Stimulated activated CD8-positive, alpha-beta memory T cell treated with anti-CD3 and anti-CD28 coated beads, Interleukin-4, amount 100 ng/mL, for 1 hour (primary cell): ENCODE results near the gene SLC6A12.

Experiments used
- DNase-seq, 2 donors: peaks; one replicate each; pipeline ENCODE4 v3.0.0-alpha.2; 2020; ENCODE audit warnings: low read depth in 2 of 2, low spot score in 1 of 2

The SLC6A12 gene

GRCh38 chr12:214003-214741 is at the start of gene SLC6A12:
Gene SLC6A12 (minus strand): TSS chr12:214157. CDS start chr12:209986, 4,171 bp downstream.
- no peak for DNase-seq

DNA sequence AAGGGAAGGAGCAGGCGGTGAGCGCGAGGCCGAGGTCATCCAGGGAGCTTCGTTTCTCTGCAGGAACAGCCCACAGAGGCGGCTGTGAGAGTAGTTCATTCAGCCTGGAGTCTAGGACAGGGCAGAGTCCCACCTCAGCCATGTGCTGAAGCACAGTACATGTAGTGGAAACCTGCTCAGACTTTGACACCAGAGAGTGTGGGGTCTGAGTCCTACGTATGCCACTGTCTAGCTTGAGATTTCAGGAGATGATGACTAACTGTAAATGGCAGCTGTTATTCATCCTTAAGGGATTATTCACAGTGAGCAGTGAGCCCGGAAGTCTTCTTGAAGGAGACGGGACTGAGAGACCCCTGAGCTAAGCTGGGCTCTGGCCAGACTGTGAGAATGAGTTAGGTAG is 49.6 kb upstream of the SLC6A12 start:
- DNase-seq = no peak

- no peak for DNase-seq
Observed at GRCh38 chr12:262817-263216, 48.9 kb upstream of the SLC6A12 start, which contains the start of gene SLC6A13. Gene SLC6A13 (minus strand): TSS chr12:262836. CDS start chr12:260052, 2,784 bp downstream.

- DNase-seq = no peak
Observed at GRCh38 chr12:262113-262512, 48.2 kb upstream of the SLC6A12 start.

DNA sequence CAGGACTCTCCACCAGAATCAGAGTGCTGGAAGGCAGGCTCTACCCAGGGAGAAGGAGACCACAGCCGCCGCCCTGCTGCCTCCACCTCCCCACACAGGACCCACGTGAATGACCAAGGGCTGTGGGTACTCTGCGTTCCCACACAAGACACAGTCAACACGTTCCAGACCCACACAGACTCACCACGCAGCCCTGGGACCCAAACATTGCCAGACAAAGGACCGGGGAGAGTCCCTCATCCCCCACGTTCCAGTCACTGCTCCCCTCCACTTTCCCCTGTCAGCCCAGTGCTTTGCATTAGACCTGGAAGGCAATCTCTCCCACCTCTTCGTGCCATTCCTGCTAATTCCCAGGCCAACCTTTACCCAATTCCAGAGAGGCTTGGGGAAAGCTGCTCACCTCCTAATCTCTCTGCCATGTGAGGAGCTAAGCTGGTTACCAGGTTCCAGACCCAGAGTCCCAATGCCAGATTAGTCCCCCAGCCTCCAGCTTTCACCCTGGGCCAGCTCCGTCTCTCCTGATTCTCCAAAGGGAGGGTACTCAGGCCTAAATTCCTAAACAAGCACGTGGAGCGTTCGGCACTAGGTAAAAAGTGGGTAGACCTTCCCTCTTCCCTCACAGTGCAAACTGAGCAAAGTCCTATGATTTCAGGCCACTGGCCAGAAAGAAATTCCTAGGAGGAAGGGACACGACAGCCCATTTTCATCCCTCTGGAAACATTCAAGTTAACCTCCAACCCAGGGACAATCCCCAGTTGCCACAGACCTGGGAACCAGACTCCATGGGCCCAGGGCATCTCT is 43.8 kb upstream of the SLC6A12 start:
- DNase-seq = no peak

DNA sequence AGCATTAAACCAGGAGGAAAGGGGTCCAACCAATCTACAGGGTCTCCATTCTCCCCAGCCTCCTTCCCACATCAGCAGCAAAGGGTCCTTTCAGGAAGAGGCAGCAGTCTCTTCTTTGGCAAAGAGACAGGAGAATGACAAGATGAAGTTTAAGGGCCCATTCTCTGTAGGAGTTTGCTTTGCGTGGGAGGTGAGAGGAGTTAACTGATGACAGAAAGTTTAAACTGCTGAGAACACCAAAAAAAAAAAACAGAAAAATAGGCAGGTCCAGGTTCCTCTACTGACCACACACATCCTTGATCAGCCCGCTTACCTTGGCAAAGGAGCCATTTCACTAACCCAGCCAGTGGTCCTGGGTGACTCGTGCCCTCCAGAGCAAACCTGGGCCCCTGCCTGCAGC is 43.0 kb upstream of the SLC6A12 start:
- DNase-seq = no peak

GRCh38 chr12:256225-256624 is 42.3 kb upstream of the SLC6A12 start:
- DNase-seq = no peak

DNA sequence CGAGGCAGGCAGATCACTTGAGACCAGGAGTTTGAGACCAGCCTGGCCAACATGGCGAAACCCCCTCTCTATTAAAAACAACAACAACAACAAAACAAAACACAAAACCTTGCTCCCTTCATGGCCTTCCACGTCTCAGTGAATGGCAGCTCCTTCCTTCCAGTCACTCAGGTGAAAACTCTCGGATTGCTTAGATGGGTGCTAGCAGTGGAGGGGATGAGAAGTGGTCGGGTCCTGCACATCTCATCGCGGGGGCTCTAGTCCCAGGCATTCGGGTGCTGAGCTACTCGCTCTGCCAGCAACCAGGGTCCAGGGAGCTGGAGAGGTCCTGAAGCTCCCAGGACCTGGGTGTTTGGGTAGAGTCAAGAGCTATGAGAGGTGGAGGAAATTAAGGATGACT is 41.0 kb upstream of the SLC6A12 start:
- DNase-seq = no peak

GRCh38 chr12:254039-254438 is 40.1 kb upstream of the SLC6A12 start:
- DNase-seq = no peak

- DNase-seq = no peak
Observed at GRCh38 chr12:253116-253831, 39.3 kb upstream of the SLC6A12 start.

GRCh38 chr12:252636-253035 is 38.7 kb upstream of the SLC6A12 start:
- no peak for DNase-seq

GRCh38 chr12:247271-247670 is 33.3 kb upstream of the SLC6A12 start:
- DNase-seq = no peak

DNA sequence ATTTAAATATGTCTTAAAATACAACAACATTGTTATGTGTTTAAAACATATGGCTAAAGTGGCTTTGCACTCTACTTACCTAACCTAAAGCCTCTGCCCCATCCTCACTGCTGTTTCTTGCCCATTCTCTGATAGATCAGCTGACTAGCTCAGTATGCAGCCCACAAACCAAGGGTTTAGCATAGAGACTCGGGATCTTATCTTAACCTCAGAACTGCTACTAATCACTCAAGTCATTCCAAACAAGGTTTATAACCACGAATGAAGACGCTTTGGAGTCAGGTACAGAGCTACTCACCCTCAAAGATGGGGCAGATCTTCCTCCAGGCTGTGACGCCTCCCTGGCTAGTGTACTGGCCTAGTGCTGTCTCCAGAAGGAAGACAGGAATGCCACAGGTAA is 29.4 kb upstream of the SLC6A12 start:
- DNase-seq = no peak

- no peak for DNase-seq
Observed at GRCh38 chr12:242496-242895, 28.5 kb upstream of the SLC6A12 start.

GRCh38 chr12:241266-241665 is 27.3 kb upstream of the SLC6A12 start:
- DNase-seq = no peak

- DNase-seq = no peak
Observed at GRCh38 chr12:240566-240965, 26.6 kb upstream of the SLC6A12 start.

GRCh38 chr12:238736-239398 is 24.9 kb upstream of the SLC6A12 start:
- DNase-seq = no peak

DNA sequence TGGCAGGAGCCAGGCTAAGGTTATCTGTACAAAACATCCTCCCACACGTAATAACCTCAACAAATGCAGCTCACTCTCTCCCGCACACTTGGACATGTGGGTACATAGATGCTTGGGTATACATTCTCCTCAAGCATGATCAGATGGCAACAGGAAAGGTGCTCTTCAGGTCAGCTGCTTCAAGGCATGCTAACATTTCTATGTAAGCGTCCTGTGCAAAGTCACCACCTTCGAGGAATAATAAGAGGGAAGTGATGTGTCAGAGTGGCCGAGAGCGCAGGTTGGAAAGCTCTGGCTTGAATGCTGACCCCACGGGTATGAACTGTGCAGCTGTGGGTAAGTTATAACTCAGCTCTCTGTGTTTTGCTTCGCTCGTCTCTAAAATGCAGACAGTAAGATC is 24.2 kb upstream of the SLC6A12 start:
- DNase-seq = no peak

DNA sequence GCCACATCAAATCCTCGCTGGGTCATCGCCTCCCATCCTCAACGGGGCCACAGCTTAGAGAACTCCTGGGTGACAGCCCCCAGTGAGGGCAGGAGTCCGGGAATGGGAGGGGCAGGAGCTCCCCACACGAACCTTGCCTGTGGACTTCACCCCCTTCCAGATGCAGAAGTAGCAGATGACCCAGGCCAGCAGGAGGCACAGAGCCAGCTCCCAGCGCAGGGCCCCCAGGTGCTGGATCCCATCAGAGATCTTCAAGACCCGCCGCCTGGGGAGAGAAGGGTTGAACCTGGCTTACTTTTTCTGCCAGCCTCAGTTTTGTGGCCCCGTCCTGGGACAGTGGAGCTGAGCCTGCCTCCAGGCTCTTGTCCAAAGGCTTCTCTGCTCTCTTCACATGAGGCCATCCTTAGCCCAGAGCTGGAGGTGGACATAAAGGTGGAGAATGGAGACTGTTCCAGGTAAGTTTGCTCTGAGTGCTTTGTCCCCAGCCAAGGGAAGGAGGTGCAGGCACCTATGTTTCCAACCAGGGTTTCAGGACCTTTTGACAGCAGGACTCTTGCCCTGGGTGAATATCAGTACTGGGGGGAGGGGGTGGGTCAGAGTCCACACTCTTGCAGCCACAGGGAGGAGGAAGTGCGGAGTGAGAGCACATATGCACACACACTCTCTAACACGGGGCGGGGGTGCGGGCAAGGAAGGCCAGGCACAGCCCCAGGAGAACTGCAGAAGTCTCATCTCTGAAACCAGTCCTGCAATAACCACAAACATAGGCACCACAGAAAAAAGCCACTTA is 23.3 kb upstream of the SLC6A12 start:
- DNase-seq = no peak

GRCh38 chr12:236445-236844 is 22.5 kb upstream of the SLC6A12 start:
- DNase-seq = no peak
